Esophagus muscularis mucosa (tissue), 4 donors: ENCODE measurements around the gene PCGF1. TPM values are rescaled to one million over a fixed set of nuclear protein-coding genes. Genes with fewer than 3 reads are reported as not detected.
A peak's percentile ranks its signal among the peaks of the same experiment; 100 is the strongest.

Experiments
- DNase-seq: peaks from one replicate; pipeline ENCODE4 v3.0.0-alpha.2; 2017; ENCODE audit errors: extremely low spot score
- H3K27ac ChIP-seq, 4 donors: fragments of 200-600 bp; sonication (generic); replicated peaks in 1 of 4; 1 replicate in 3 of 4; 2 replicates in 1 of 4; pipeline ENCODE4 v1.5.1; 2016 to 2019; ENCODE audit warnings: mild to moderate bottlenecking in 1 of 4
- H3K27me3 ChIP-seq, 4 donors: fragments of 200-600 bp; sonication (generic); one replicate each; pipeline versions ENCODE4 v1.5.1 to v1.6.0; 2016 to 2019
- H3K36me3 ChIP-seq, 4 donors: fragments of 200-600 bp; sonication (generic); one replicate each; pipeline ENCODE4 v1.5.1; 2016 to 2019
- H3K4me1 ChIP-seq, 4 donors: fragments of 200-600 bp; sonication (generic); one replicate each; pipeline ENCODE4 v1.5.1; 2016 to 2019
- H3K4me3 ChIP-seq, 4 donors: fragments of 200-600 bp; sonication (generic); 1 replicate in 2 of 4; 2 replicates in 2 of 4; pipeline ENCODE4 v1.5.1; 2016 to 2019; ENCODE audit warnings: mild to moderate bottlenecking in 4 of 4, moderate library complexity in 1 of 4
- H3K9me3 ChIP-seq, 4 donors: fragments of 200-600 bp; sonication (generic); 1 replicate in 3 of 4; 2 replicates in 1 of 4; pipeline ENCODE4 v1.5.1; 2016 to 2019
- EP300 ChIP-seq: sonication (generic); formaldehyde crosslinking; IDR thresholded peaks from one replicate; pipeline ENCODE4 v1.6.1; 2017; ENCODE audit warnings: antibody characterized with exemption
- POLR2A ChIP-seq: fragments of 450-650 bp; IDR thresholded peaks from one replicate; pipeline ENCODE4 v1.6.1; 2017; ENCODE audit warnings: antibody characterized with exemption, moderate library complexity, mild to moderate bottlenecking, low read depth
- POLR2AphosphoS5 ChIP-seq, 2 donors: sonication (generic); formaldehyde crosslinking; IDR thresholded peaks; one replicate each; pipeline ENCODE4 v1.6.1; 2017; ENCODE audit warnings: antibody characterized with exemption in 2 of 2
- WGBS: methylation state at CpG from one replicate; pipeline ENCODE4 v1.1.5; 2018; 5-methylcytosine and 5-hydroxymethylcytosine counted together
- intact Hi-C: fragments of 100-400 bp; cut with DNase I; formaldehyde crosslinking; loops from one replicate; pipeline ENCODE4 v1.15.1; 2023
- total RNA-seq, 4 donors: library from RNA; depleted of rRNA; stranded (reverse); fragments of >200 nt; gene quantifications; one replicate each; pipeline versions ENCODE4 v1.1.0 to v1.2.1, GENCODE V29; 2016
- TF ChIP-seq, protein P1 (sequence below), 3 experiments: fragments of 200-600 bp in 2 of 3; fragments of 450-650 bp in 1 of 3; sonication (generic) in 2 of 3; IDR thresholded peaks; one replicate each; pipeline ENCODE4 v1.5.1; 2017 to 2019; ENCODE audit warnings: antibody characterized with exemption in 3 of 3, mild to moderate bottlenecking in 2 of 3, moderate library complexity in 1 of 3

PCGF1 gene
- total RNA-seq, 4 donors from 2014 or later: 11.3 to 14.1 (median 12.7) TPM

DNA sequence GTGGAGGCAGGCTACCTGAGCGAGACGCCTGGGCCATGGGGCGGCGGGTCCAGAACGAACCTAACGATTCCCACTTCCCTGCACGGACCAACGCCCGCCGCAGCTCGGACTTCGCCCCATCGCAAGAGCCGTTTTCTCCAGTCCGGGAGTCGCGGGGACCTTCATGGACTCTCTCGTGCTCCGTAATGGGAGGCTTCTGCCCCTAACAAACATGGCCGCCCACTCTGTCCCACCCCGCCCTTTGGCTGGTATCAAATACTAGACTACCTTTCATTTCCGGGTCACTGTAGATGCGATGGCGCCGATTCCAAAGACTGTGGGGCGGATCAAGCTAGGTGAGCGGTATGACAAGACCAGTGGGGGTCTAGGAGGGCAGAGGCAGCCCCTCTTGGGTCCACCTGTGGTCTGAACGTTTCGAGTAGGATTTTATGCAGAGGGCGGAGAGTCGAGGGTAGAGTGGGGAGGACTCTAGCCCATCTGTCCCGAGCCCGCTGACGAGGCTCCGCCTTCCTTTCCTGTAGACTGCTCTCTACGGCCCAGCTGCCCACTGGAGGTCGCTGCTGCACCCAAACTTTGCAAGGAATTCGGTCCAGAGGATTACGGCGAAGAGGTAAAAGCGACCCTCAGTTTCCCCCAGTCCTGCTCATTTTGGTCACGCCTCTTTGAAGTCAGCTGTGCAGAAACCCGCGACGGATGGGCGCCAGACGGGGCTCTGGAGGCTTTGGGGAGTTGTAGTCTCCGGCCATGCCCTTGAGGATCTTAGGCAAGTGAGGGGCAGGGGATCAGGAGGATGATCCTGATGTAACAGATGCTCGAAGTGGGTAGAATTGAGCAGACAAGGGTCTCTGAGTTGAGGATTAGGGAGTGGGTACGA, 24.5 kb downstream of the PCGF1 start, which contains the start of the genes CCDC142 and TTC31:
CCDC142 (minus strand) TSS at position 198 of the 874 bp plus-strand sequence; CDS start at position 37, 161 bp downstream.
TTC31 (plus strand) TSS at position 281 of the 874 bp plus-strand sequence; CDS start at position 296, 15 bp downstream.
- peaks cover 26 to 44% (median 39%) of the 10 kb centered on the region in 4 donors for H3K4me1 ChIP-seq
- intact Hi-C loops: loop anchor here (1.0 kb wide), 1 partner anchor 71 kb away; the partner anchor contains the start of gene DOK1

DNA sequence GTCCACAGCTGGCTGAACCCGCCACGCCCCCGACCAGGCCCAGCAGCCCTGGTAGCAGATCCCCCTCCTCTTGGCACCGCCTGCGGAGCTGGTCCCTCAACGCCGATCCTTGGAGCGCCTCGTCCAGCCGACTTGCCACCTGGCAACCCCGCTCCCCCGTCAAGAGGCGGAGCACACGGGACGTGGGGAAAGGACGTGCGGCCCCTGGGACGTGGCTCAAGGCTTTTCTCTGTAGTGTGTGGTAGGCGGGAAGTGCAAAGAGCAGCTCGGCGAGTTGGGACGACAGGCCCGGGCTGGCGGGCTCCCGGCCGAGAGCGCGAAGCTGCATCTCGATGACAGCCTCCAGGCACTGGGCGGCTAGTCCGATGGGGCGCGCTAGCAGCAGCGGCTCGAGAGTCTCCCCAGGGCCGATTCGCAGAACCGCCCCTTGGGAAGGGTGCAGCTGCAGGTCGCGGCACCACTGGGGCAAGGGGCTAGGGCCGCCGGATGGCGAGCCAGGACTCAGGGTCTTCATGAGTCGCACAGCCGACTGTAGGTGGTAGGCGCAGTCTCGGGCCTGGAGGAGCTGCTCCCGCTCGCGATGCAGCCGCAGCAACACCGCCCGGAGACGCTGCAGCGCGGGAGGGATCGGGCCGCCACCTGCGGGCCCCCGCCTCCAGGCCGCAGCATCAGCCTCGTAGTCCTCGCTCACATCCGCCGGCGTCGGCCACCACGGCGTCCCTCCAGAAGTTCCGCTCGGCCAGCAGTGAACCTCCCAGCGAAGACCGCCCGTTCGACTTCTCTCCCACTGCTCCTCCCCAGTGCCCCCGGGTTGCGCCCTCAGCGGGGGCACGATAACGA, 25.3 kb downstream of the PCGF1 start:
- intact Hi-C loops: no loop called here
- no peak for DNase-seq
- H3K36me3 ChIP-seq: peaks cover 9 to 67% (median 52%) of the 10 kb centered on the region in 4 donors
- H3K4me3 ChIP-seq: peak overlapping the region; percentile 89 to 99 (median 92)
- peaks cover 26 to 44% (median 39%) of the 10 kb centered on the region in 4 donors for H3K4me1 ChIP-seq
- no peaks in the 10 kb centered on the region for H3K27me3 ChIP-seq
- WGBS: 1% methylated on average over 12 of the region's 80 CpGs
- no peak for TF ChIP-seq POLR2A
- TF ChIP-seq POLR2AphosphoS5 (IDR thresholded peaks at IDR 0.05): no peak
- TF ChIP-seq, protein P1, sequence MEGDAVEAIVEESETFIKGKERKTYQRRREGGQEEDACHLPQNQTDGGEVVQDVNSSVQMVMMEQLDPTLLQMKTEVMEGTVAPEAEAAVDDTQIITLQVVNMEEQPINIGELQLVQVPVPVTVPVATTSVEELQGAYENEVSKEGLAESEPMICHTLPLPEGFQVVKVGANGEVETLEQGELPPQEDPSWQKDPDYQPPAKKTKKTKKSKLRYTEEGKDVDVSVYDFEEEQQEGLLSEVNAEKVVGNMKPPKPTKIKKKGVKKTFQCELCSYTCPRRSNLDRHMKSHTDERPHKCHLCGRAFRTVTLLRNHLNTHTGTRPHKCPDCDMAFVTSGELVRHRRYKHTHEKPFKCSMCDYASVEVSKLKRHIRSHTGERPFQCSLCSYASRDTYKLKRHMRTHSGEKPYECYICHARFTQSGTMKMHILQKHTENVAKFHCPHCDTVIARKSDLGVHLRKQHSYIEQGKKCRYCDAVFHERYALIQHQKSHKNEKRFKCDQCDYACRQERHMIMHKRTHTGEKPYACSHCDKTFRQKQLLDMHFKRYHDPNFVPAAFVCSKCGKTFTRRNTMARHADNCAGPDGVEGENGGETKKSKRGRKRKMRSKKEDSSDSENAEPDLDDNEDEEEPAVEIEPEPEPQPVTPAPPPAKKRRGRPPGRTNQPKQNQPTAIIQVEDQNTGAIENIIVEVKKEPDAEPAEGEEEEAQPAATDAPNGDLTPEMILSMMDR (IDR thresholded peaks at IDR 0.05): no peak
- TF ChIP-seq EP300: no peak
- H3K27ac ChIP-seq: peak overlapping the region; percentile 85 to 96 (median 88)
- no peaks in the 10 kb centered on the region for H3K9me3 ChIP-seq

More for the DNA sequence above, 24.5 kb downstream of the PCGF1 start, which contains the start of the genes CCDC142 and TTC31:
- 0% methylated on average over 29 of the region's 50 CpGs for WGBS
- Histone ChIP-seq H3K9me3 (no peaks in the 10 kb centered on the region), H3K27me3 (no peaks in the 10 kb centered on the region), H3K4me3 (peak within 1 kb of the TSS; percentile 89 to 99 (median 92)), H3K27ac (peak within 1 kb of the TSS; percentile 85 to 96 (median 88)), H3K36me3 (peaks cover 9 to 69% (median 54%) of the 10 kb centered on the region in 4 donors)
- TF ChIP-seq POLR2A (no peak), POLR2AphosphoS5 (IDR thresholded peaks at IDR 0.05) (peak; percentile 85 to 86), EP300 (no peak)
- TF ChIP-seq, protein P1 (IDR thresholded peaks at IDR 0.05): peak; percentile 80 to 88 (median 85)
- DNase-seq: peak; percentile 99

DNA sequence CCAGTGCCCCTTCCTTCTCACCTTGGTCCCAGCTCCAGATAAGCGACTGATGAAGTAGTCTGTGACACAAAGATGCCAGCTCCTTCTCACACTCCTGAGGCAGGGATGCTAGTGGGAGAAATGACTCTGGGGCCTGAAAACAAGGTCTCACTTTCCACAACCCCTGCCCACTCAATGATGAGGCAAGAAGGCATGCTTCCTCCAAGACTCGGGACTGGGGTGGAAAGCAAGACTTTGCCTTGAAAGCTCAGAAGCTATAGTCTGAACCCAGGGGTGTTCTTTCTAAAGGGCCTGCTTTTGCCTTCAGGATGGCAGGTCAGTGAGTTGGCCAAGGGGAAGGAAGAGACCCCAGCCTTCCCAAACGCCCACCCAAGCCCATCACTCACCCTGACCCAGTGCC, 26.1 kb downstream of the PCGF1 start:
- no peaks in the 10 kb centered on the region for H3K9me3 ChIP-seq
- peak overlapping the region; percentile 89 to 99 (median 92) for H3K4me3 ChIP-seq
- TF ChIP-seq POLR2AphosphoS5 (IDR thresholded peaks at IDR 0.05) (no peak), POLR2A (no peak), EP300 (no peak)
- TF ChIP-seq, protein P1 (IDR thresholded peaks at IDR 0.05): no peak
- H3K4me1 ChIP-seq: peaks cover 26 to 44% (median 41%) of the 10 kb centered on the region in 4 donors
- intact Hi-C loops: no loop called here
- H3K27me3 ChIP-seq: no peaks in the 10 kb centered on the region
- H3K36me3 ChIP-seq: peaks cover 9 to 65% (median 50%) of the 10 kb centered on the region in 4 donors
- 51% methylated on average over 3 of the region's 3 CpGs for WGBS
- peak overlapping the region; percentile 85 to 96 (median 88) for H3K27ac ChIP-seq
- no peak for DNase-seq

DNA sequence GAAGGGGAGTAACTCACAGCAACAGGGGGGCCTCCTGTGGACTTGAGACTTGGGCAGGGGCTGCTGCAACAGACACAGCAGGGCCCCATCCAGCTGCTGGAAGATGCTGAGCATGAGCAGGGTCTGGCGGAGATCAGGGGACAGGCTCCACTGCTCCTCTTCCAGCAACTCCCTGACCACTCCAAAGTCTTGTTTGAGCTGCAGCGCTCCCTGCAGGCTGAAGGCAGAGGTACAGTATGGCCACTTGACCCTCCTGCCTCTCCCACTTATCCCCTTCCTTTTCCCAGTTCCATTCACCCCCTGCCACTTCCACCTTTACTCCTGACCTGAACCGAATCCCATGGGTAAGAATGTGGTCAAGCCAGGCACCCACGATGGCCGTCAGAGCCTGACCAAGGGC, 32.6 kb downstream of the PCGF1 start:
- no peak for DNase-seq
- Histone ChIP-seq H3K9me3 (no peaks in the 10 kb centered on the region), H3K4me3 (no peak overlapping the region), H3K4me1 (peaks cover 20 to 33% (median 30%) of the 10 kb centered on the region in 4 donors), H3K27ac (no peak overlapping the region), H3K27me3 (no peaks in the 10 kb centered on the region), H3K36me3 (peaks cover 18 to 54% (median 43%) of the 10 kb centered on the region in 4 donors)
- intact Hi-C loops: no loop called here
- 83% methylated on average over 5 of the region's 5 CpGs for WGBS
- no peak for TF ChIP-seq POLR2A
- no peak for TF ChIP-seq POLR2AphosphoS5 (IDR thresholded peaks at IDR 0.05)
- no peak for TF ChIP-seq EP300
- TF ChIP-seq, protein P1 (IDR thresholded peaks at IDR 0.05): peak in 1 of 3 experiments; percentile 11
